ENCODE measurements around the gene TPMT.

DNA sequence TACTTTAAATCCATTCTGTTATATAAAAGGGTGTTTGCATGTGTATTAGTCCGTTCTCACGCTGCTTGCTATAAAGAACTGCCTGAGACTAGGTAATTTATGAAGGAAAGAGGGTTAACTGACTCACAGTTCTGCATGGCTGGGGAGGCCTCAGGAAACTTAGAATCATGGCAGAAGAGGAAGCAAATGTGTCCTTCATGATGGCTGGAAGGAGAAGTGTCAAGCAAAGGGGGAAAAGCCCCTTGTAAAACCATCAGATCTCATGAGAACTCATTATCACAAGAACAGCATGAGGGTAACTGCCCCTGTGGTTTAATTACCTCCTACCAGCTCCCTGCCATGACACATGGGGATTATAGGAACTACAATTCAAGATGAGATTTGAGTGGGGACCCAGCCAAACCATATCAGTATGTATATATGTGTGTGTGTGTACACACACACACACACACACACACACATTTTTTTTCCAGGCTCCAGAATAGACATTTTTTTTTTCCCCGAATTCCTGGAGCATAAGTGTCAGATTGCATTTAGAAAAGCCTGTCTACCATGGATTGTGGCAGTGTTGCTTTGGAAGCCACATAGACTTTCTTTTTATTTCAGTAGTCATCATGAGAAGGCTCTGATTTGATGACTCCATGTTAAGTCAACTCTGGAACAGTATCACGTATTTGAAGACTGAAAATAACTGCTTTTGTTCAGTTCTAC, 31.8 kb upstream of the TPMT start:
- TF ChIP-seq GATA3 (IDR thresholded peaks at IDR 0.05; ENCODE audit: borderline replicate concordance) (no peak), KDM1A (IDR thresholded peaks at IDR 0.05; ENCODE audit: low read depth) (no peak), KDM5A (IDR thresholded peaks at IDR 0.05) (no peak), JUN (IDR thresholded peaks at IDR 0.05) (no peak)
- TF ChIP-seq, protein P1, sequence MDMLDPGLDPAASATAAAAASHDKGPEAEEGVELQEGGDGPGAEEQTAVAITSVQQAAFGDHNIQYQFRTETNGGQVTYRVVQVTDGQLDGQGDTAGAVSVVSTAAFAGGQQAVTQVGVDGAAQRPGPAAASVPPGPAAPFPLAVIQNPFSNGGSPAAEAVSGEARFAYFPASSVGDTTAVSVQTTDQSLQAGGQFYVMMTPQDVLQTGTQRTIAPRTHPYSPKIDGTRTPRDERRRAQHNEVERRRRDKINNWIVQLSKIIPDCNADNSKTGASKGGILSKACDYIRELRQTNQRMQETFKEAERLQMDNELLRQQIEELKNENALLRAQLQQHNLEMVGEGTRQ (IDR thresholded peaks at IDR 0.05), result no peak
- TF ChIP-seq, protein P2, sequence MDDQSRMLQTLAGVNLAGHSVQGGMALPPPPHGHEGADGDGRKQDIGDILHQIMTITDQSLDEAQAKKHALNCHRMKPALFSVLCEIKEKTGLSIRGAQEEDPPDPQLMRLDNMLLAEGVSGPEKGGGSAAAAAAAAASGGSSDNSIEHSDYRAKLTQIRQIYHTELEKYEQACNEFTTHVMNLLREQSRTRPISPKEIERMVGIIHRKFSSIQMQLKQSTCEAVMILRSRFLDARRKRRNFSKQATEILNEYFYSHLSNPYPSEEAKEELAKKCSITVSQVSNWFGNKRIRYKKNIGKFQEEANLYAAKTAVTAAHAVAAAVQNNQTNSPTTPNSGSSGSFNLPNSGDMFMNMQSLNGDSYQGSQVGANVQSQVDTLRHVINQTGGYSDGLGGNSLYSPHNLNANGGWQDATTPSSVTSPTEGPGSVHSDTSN (IDR thresholded peaks at IDR 0.05), result no peak
- TF ChIP-seq, protein P3, sequence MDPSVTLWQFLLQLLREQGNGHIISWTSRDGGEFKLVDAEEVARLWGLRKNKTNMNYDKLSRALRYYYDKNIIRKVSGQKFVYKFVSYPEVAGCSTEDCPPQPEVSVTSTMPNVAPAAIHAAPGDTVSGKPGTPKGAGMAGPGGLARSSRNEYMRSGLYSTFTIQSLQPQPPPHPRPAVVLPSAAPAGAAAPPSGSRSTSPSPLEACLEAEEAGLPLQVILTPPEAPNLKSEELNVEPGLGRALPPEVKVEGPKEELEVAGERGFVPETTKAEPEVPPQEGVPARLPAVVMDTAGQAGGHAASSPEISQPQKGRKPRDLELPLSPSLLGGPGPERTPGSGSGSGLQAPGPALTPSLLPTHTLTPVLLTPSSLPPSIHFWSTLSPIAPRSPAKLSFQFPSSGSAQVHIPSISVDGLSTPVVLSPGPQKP (IDR thresholded peaks at IDR 0.05; ENCODE audit: low read depth, low read length), result no peak
- TF ChIP-seq, protein P4, sequence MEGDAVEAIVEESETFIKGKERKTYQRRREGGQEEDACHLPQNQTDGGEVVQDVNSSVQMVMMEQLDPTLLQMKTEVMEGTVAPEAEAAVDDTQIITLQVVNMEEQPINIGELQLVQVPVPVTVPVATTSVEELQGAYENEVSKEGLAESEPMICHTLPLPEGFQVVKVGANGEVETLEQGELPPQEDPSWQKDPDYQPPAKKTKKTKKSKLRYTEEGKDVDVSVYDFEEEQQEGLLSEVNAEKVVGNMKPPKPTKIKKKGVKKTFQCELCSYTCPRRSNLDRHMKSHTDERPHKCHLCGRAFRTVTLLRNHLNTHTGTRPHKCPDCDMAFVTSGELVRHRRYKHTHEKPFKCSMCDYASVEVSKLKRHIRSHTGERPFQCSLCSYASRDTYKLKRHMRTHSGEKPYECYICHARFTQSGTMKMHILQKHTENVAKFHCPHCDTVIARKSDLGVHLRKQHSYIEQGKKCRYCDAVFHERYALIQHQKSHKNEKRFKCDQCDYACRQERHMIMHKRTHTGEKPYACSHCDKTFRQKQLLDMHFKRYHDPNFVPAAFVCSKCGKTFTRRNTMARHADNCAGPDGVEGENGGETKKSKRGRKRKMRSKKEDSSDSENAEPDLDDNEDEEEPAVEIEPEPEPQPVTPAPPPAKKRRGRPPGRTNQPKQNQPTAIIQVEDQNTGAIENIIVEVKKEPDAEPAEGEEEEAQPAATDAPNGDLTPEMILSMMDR (IDR thresholded peaks at IDR 0.05), result no peak

Measured in A549 (cell line).